ENCODE data around the gene RPS6KC1. TPM values are rescaled to one million over a fixed set of nuclear protein-coding genes. Genes with fewer than 3 reads are reported as not detected.

Gene RPS6KC1
- total RNA-seq, 5 donors from 2014 or later (not counting 1 experiment from before 2014, with no cell fraction given): 11.0 to 12.8 (median 11.7) TPM

DNA sequence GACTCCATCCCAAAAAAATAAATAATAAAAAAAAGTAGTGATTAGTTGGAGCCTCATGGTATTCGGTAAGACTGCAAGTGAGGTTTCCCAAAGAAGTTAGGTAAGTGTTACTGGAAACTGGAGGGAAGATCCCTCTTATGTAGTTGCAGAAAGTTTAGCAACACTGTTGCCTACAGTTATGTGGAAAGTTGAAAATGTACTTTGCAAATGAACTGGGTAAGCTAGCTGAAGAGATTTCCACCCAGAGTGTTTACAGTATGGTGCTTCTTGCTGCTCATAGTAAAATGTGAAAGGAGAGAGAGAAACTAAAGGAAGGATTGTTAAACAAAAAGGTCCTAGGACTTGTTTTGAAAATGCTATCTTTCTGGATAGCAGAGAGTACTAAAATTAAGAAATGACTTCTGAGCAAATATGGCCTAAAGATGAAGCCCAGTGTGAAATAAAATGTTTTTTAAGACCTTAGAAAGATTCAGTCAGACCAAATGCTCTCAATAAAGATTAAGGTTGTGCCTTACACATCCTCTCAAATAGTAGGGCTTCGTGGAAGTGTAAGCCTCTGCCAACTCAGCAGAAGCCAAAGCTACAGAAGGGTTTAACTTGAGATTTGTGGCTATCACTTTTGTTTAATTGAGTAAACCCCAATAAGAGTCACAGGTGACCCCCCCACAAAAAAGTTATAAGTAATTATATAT is 31.5 kb downstream of the RPS6KC1 start:
- H3K36me3 Mint-ChIP-seq: peaks cover 61% of the 10 kb centered on the region
- no peaks in the 10 kb centered on the region for H3K9me3 Mint-ChIP-seq
- Histone ChIP-seq H3K27ac (ENCODE audit: low read length) (no peak overlapping the region), H3K4me3 (ENCODE audit: control insufficient read depth in 1 of 2, extremely low read depth in 1 of 2, low read length in 1 of 2) (no peak overlapping the region), H3K27me3 (replicated peaks in 1 of 2; ENCODE audit: control insufficient read depth in 2 of 2, extremely low read depth in 1 of 2, insufficient read depth in 2 of 2, low read length in 1 of 2) (no peaks in the 10 kb centered on the region), H3K9me3 (no peaks in the 10 kb centered on the region), H3K36me3 (ENCODE audit: control insufficient read depth in 2 of 2, extremely low read depth in 1 of 2, insufficient read depth in 1 of 2, low read length in 1 of 2) (peaks cover 3 to 8% of the 10 kb centered on the region in 2 donors), H3K4me1 (ENCODE audit: control insufficient read depth in 1 of 2, extremely low read depth in 1 of 2, insufficient read depth in 2 of 2, low read length in 2 of 2) (no peaks in the 10 kb centered on the region)
- ChIA-PET CTCF (no interaction called here), POLR2A (no interaction called here)
- peak overlapping the region; percentile 36 to 66 for H3K27ac Mint-ChIP-seq
- peaks cover 2 to 16% (median 14%) of the 10 kb centered on the region in 3 donors for H3K4me1 Mint-ChIP-seq
- WGBS (ENCODE audit: insufficient coverage): 80% methylated on average over 1 of the region's 2 CpGs
- DNase-seq: no peak
- ATAC-seq (replicated peaks in 1 of 4): peak in 1 of 4 experiments; percentile 46
- H3K27me3 Mint-ChIP-seq: no peaks in the 10 kb centered on the region
- no peak overlapping the region for H3K4me3 Mint-ChIP-seq

DNA sequence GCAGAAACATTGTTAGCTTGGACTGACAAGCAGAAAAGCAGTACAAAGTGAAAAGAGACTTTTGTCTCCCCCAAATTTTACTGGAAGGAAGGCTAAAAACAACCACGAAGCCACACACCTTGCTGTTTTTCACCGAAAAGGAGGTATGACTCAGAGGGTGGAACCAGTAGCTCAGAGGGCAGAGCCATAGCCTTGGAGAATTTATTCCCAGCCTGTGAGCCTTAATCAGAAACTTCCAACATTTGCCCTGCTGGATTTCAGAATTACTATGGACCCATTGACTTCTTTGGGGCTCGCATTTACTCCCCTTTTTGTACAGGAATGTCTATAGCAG is 32.0 kb downstream of the RPS6KC1 start:
- Mint-ChIP-seq H3K27ac (peak overlapping the region; percentile 63 to 66), H3K4me3 (no peak overlapping the region), H3K9me3 (no peaks in the 10 kb centered on the region), H3K27me3 (no peaks in the 10 kb centered on the region), H3K4me1 (peaks cover 6 to 16% (median 14%) of the 10 kb centered on the region in 3 donors), H3K36me3 (peaks cover 66% of the 10 kb centered on the region)
- ChIA-PET POLR2A (no interaction called here), CTCF (no interaction called here)
- H3K4me1 ChIP-seq (ENCODE audit: control insufficient read depth in 1 of 2, extremely low read depth in 1 of 2, insufficient read depth in 2 of 2, low read length in 2 of 2): no peaks in the 10 kb centered on the region
- no peaks in the 10 kb centered on the region for H3K9me3 ChIP-seq
- ATAC-seq (replicated peaks in 1 of 4) (peak in 2 of 4 experiments; percentile 53 to 65), DNase-seq (no peak)
- WGBS (ENCODE audit: insufficient coverage): 33% methylated on average over 1 of the region's 3 CpGs
- H3K27me3 ChIP-seq (replicated peaks in 1 of 2; ENCODE audit: control insufficient read depth in 2 of 2, extremely low read depth in 1 of 2, insufficient read depth in 2 of 2, low read length in 1 of 2): no peaks in the 10 kb centered on the region
- peaks cover 3 to 8% of the 10 kb centered on the region in 2 donors for H3K36me3 ChIP-seq (ENCODE audit: control insufficient read depth in 2 of 2, extremely low read depth in 1 of 2, insufficient read depth in 1 of 2, low read length in 1 of 2)
- no peak overlapping the region for H3K27ac ChIP-seq (ENCODE audit: low read length)
- H3K4me3 ChIP-seq (ENCODE audit: control insufficient read depth in 1 of 2, extremely low read depth in 1 of 2, low read length in 1 of 2): no peak overlapping the region

DNA sequence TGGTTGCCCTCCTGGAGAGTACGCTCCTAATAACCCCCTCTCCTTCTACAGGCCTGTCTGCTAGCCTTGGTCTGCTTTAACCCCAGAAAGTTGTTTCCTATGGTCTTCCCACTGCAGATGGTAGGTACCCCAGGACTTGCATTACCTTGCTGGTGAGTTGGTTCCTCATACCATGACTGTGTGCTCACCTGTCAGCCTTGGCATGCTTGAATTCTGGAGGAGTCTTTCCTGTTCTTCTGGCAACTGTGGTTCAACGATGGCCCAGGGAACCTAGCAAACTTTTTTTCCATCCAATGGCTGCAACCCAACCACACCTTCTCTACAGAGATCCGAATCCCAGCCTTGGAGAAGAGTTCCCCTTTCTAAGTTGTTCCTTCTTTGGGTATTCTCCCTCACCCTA is 36.9 kb downstream of the RPS6KC1 start:
- Histone ChIP-seq H3K27ac (ENCODE audit: low read length) (no peak overlapping the region), H3K4me3 (ENCODE audit: control insufficient read depth in 1 of 2, extremely low read depth in 1 of 2, low read length in 1 of 2) (no peak overlapping the region), H3K36me3 (ENCODE audit: control insufficient read depth in 2 of 2, extremely low read depth in 1 of 2, insufficient read depth in 1 of 2, low read length in 1 of 2) (no peaks in the 10 kb centered on the region), H3K9me3 (no peaks in the 10 kb centered on the region), H3K27me3 (replicated peaks in 1 of 2; ENCODE audit: control insufficient read depth in 2 of 2, extremely low read depth in 1 of 2, insufficient read depth in 2 of 2, low read length in 1 of 2) (no peaks in the 10 kb centered on the region), H3K4me1 (ENCODE audit: control insufficient read depth in 1 of 2, extremely low read depth in 1 of 2, insufficient read depth in 2 of 2, low read length in 2 of 2) (no peaks in the 10 kb centered on the region)
- ChIA-PET CTCF (no interaction called here), POLR2A (no interaction called here)
- Mint-ChIP-seq H3K4me3 (no peak overlapping the region), H3K27me3 (no peaks in the 10 kb centered on the region), H3K9me3 (no peaks in the 10 kb centered on the region), H3K27ac (no peak overlapping the region), H3K36me3 (peaks cover 69% of the 10 kb centered on the region), H3K4me1 (peaks cover 6 to 15% (median 14%) of the 10 kb centered on the region in 3 donors)
- WGBS (ENCODE audit: insufficient coverage): 89% methylated on average over 3 of the region's 3 CpGs
- no peak for ATAC-seq (replicated peaks in 1 of 4)
- no peak for DNase-seq

DNA sequence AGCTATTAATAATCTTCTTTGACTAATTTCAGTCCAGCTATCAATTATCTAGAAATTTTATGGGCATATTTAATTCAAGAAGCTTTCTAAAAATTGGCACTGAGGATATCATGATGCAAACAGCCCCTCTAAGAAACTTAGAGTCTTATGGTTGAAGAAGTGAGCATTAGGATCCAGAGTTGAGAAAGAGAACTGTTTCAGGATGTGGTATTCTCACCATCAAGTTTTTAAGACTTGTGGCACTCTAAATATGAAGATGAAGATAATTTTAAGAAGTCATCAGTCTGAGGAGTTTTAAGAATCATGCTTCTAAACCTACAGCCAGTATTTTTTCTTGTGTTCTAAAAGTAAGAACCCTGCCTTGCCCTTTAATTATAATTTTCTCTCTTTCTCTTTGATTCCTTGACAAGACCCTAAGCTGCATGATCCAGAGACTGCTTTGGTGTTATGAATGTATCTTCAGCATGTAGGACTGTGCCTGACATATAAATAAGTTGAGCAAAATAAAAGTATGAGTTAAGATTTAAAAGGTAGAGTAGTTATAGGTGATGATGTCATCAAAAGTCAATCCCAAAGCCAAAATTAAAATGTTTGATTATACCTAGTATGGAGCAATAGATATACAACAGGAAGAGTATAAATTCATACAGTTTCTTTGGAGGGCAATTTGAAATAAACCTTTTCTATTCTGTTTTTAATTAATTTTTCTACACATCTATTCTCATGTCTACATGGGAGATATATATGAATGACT is 39.1 kb downstream of the RPS6KC1 start:
- ATAC-seq (replicated peaks in 1 of 4) (no peak), DNase-seq (no peak)
- Histone ChIP-seq H3K27me3 (replicated peaks in 1 of 2; ENCODE audit: control insufficient read depth in 2 of 2, extremely low read depth in 1 of 2, insufficient read depth in 2 of 2, low read length in 1 of 2) (no peaks in the 10 kb centered on the region), H3K9me3 (no peaks in the 10 kb centered on the region), H3K27ac (ENCODE audit: low read length) (no peak overlapping the region), H3K36me3 (ENCODE audit: control insufficient read depth in 2 of 2, extremely low read depth in 1 of 2, insufficient read depth in 1 of 2, low read length in 1 of 2) (no peaks in the 10 kb centered on the region), H3K4me1 (ENCODE audit: control insufficient read depth in 1 of 2, extremely low read depth in 1 of 2, insufficient read depth in 2 of 2, low read length in 2 of 2) (no peaks in the 10 kb centered on the region), H3K4me3 (ENCODE audit: control insufficient read depth in 1 of 2, extremely low read depth in 1 of 2, low read length in 1 of 2) (no peak overlapping the region)
- no peak overlapping the region for H3K27ac Mint-ChIP-seq
- no peaks in the 10 kb centered on the region for H3K27me3 Mint-ChIP-seq
- H3K4me3 Mint-ChIP-seq: no peak overlapping the region
- H3K36me3 Mint-ChIP-seq: peaks cover 67% of the 10 kb centered on the region
- POLR2A ChIA-PET: interaction anchor here in 1 of 2 donors (0.6 kb wide), 1 partner anchor 22 kb away, joined by 7 read pairs; no protein-coding TSS in a partner anchor
- peaks cover 6 to 7% (median 7%) of the 10 kb centered on the region in 3 donors for H3K4me1 Mint-ChIP-seq
- no peaks in the 10 kb centered on the region for H3K9me3 Mint-ChIP-seq
- CTCF ChIA-PET: interaction anchor here in 1 of 2 donors (0.6 kb wide), 1 partner anchor 349 kb away, joined by 3 read pairs; no protein-coding TSS in a partner anchor

DNA sequence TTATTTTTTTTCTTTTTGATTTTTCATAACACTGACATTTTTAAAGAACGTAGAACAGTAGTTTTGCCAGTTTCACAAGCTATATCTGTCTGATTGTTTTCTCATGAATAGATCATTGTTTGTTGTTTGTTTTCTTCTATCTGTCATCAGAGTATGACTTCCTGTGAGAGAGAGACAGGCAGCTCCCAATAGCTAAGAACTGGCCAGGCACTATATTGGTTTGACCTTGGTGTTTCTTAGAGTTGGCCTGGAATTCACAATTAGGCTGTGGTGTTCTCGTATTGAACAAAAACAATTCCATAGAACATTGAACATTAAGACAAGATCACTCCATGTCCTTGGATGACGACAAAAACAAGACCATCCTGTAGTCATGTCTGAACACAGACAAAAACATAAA is 43.4 kb downstream of the RPS6KC1 start:
- no peak for ATAC-seq (replicated peaks in 1 of 4)
- 90% methylated on average over 2 of the region's 3 CpGs for WGBS (ENCODE audit: insufficient coverage)
- no peak for DNase-seq
- Mint-ChIP-seq H3K36me3 (peaks cover 62% of the 10 kb centered on the region), H3K9me3 (no peaks in the 10 kb centered on the region), H3K4me3 (no peak overlapping the region), H3K27ac (no peak overlapping the region), H3K27me3 (no peaks in the 10 kb centered on the region), H3K4me1 (peaks cover 0 to 7% (median 7%) of the 10 kb centered on the region in 3 donors)
- Histone ChIP-seq H3K27me3 (replicated peaks in 1 of 2; ENCODE audit: control insufficient read depth in 2 of 2, extremely low read depth in 1 of 2, insufficient read depth in 2 of 2, low read length in 1 of 2) (no peaks in the 10 kb centered on the region), H3K36me3 (ENCODE audit: control insufficient read depth in 2 of 2, extremely low read depth in 1 of 2, insufficient read depth in 1 of 2, low read length in 1 of 2) (no peaks in the 10 kb centered on the region), H3K9me3 (no peaks in the 10 kb centered on the region), H3K4me1 (ENCODE audit: control insufficient read depth in 1 of 2, extremely low read depth in 1 of 2, insufficient read depth in 2 of 2, low read length in 2 of 2) (no peaks in the 10 kb centered on the region), H3K4me3 (ENCODE audit: control insufficient read depth in 1 of 2, extremely low read depth in 1 of 2, low read length in 1 of 2) (no peak overlapping the region), H3K27ac (ENCODE audit: low read length) (no peak overlapping the region)
- POLR2A ChIA-PET: no interaction called here
- CTCF ChIA-PET: no interaction called here

DNA sequence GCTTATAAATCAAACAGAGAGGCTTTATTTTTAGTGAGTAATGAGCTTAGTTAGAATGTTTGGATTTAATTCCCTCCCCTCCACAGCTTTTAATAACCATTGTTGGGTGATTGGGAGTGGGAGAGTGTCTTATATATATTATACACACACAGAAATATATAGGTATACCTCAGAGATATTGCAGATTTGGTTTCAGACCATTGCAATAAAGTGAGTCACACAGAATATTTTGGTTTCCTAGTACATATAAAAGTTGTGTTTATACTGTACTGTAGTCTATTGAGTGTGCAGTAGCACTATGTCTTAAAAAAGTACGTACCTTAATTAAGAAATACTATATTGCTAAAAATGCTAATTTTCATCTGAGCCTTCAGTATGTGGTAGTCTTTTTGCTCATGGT is 44.4 kb downstream of the RPS6KC1 start:
- H3K27me3 ChIP-seq (replicated peaks in 1 of 2; ENCODE audit: control insufficient read depth in 2 of 2, extremely low read depth in 1 of 2, insufficient read depth in 2 of 2, low read length in 1 of 2): no peaks in the 10 kb centered on the region
- H3K9me3 Mint-ChIP-seq: peaks cover 0 to 6% (median 2%) of the 10 kb centered on the region in 3 donors
- no peak for ATAC-seq (replicated peaks in 1 of 4)
- POLR2A ChIA-PET: interaction anchor here in 1 of 2 donors (0.6 kb wide), 1 partner anchor 630 kb away, joined by 10 read pairs; no protein-coding TSS in a partner anchor
- no peak overlapping the region for H3K27ac ChIP-seq (ENCODE audit: low read length)
- CTCF ChIA-PET: no interaction called here
- H3K36me3 ChIP-seq (ENCODE audit: control insufficient read depth in 2 of 2, extremely low read depth in 1 of 2, insufficient read depth in 1 of 2, low read length in 1 of 2): no peaks in the 10 kb centered on the region
- H3K4me1 ChIP-seq (ENCODE audit: control insufficient read depth in 1 of 2, extremely low read depth in 1 of 2, insufficient read depth in 2 of 2, low read length in 2 of 2): no peaks in the 10 kb centered on the region
- no peak for DNase-seq
- H3K4me3 Mint-ChIP-seq: no peak overlapping the region
- no peaks in the 10 kb centered on the region for H3K4me1 Mint-ChIP-seq
- no peak overlapping the region for H3K4me3 ChIP-seq (ENCODE audit: control insufficient read depth in 1 of 2, extremely low read depth in 1 of 2, low read length in 1 of 2)
- no CpG with 5 or more reads among the region's 1 CpG for WGBS (ENCODE audit: insufficient coverage)
- no peaks in the 10 kb centered on the region for H3K9me3 ChIP-seq
- no peaks in the 10 kb centered on the region for H3K27me3 Mint-ChIP-seq
- peaks cover 62% of the 10 kb centered on the region for H3K36me3 Mint-ChIP-seq
- no peak overlapping the region for H3K27ac Mint-ChIP-seq
